Measurements from ENCODE around the gene PEAR1. TPM values are rescaled to one million over a fixed set of nuclear protein-coding genes. Genes with fewer than 3 reads are reported as not detected.
"Not testable (repeated sequence)": the region's sequence is repeated elsewhere in the genome, so short reads cannot be mapped to it uniquely, and the experiment has no call there.

PEAR1 gene
- total RNA-seq, 1 donor from 2014 or later = not detected

GRCh38 chr1:156923670-156924477 lies 30.4 kb downstream of the PEAR1 start:
- Mint-ChIP-seq H3K36me3 (ENCODE audit: low read depth) (no peaks in the 10 kb centered on the region), H3K4me1 (peaks cover 9% of the 10 kb centered on the region), H3K27me3 (peaks cover 63% of the 10 kb centered on the region), H3K9me3 (no peaks in the 10 kb centered on the region), H3K27ac (no peak overlapping the region), H3K4me3 (no peak overlapping the region)
- POLR2A ChIA-PET = no interaction called here
- DNase-seq (no peak), ATAC-seq (ENCODE audit: low read depth) (no peak)
- TF ChIP-seq CTCF (IDR thresholded peaks at IDR 0.05) = no peak
- CTCF ChIA-PET = no interaction called here
- intact Hi-C loops (cut with micrococcal nuclease) = no loop called here

- CTCF ChIA-PET = no interaction called here
- H3K36me3 Mint-ChIP-seq (ENCODE audit: low read depth) = no peaks in the 10 kb centered on the region
- H3K27ac Mint-ChIP-seq = no peak overlapping the region
- DNase-seq (no peak), ATAC-seq (ENCODE audit: low read depth) (no peak)
- H3K4me1 Mint-ChIP-seq = peaks cover 9% of the 10 kb centered on the region
- peaks cover 66% of the 10 kb centered on the region for H3K27me3 Mint-ChIP-seq
- intact Hi-C loops (cut with micrococcal nuclease) = loop anchor here (5.0 kb wide), 1 partner anchor 32 kb away; the partner anchor contains the start of gene PEAR1
- POLR2A ChIA-PET = no interaction called here
- H3K9me3 Mint-ChIP-seq = no peaks in the 10 kb centered on the region
- H3K4me3 Mint-ChIP-seq = no peak overlapping the region
- no peak for TF ChIP-seq CTCF (IDR thresholded peaks at IDR 0.05)
Measured at GRCh38 chr1:156924478-156925153, 31.1 kb downstream of the PEAR1 start.

GRCh38 chr1:156925154-156926010 lies 31.9 kb downstream of the PEAR1 start:
- TF ChIP-seq CTCF (IDR thresholded peaks at IDR 0.05) = no peak
- H3K4me1 Mint-ChIP-seq = peaks cover 9% of the 10 kb centered on the region
- H3K27me3 Mint-ChIP-seq = peaks cover 64% of the 10 kb centered on the region
- H3K4me3 Mint-ChIP-seq = no peak overlapping the region
- DNase-seq (no peak), ATAC-seq (ENCODE audit: low read depth) (no peak)
- POLR2A ChIA-PET = no interaction called here
- H3K27ac Mint-ChIP-seq = no peak overlapping the region
- no peaks in the 10 kb centered on the region for H3K9me3 Mint-ChIP-seq
- intact Hi-C loops (cut with micrococcal nuclease) = loop anchor here (5.0 kb wide), 1 partner anchor 33 kb away; the partner anchor contains the start of gene PEAR1
- H3K36me3 Mint-ChIP-seq (ENCODE audit: low read depth) = no peaks in the 10 kb centered on the region
- CTCF ChIA-PET = interaction anchor here (1.5 kb wide), 1 partner anchor 236 kb away, joined by 4 read pairs; no protein-coding TSS in a partner anchor

GRCh38 chr1:156926175-156926574 lies 32.7 kb downstream of the PEAR1 start:
- Mint-ChIP-seq H3K27ac (no peak overlapping the region), H3K36me3 (ENCODE audit: low read depth) (no peaks in the 10 kb centered on the region), H3K27me3 (peaks cover 67% of the 10 kb centered on the region), H3K9me3 (no peaks in the 10 kb centered on the region), H3K4me1 (peaks cover 9% of the 10 kb centered on the region), H3K4me3 (no peak overlapping the region)
- intact Hi-C loops (cut with micrococcal nuclease) = loop anchor here (5.0 kb wide), 1 partner anchor 34 kb away; the partner anchor contains the start of gene PEAR1
- POLR2A ChIA-PET = interaction anchor here (0.6 kb wide), 1 partner anchor 33 kb away, joined by 3 read pairs; no protein-coding TSS in a partner anchor
- DNase-seq (no peak), ATAC-seq (ENCODE audit: low read depth) (no peak)
- CTCF ChIA-PET = interaction anchor here (1.5 kb wide), 1 partner anchor 236 kb away, joined by 4 read pairs; no protein-coding TSS in a partner anchor
- TF ChIP-seq CTCF (IDR thresholded peaks at IDR 0.05) = no peak

GRCh38 chr1:156926695-156927094 lies 33.2 kb downstream of the PEAR1 start:
- H3K4me1 Mint-ChIP-seq; H3K4me3 Mint-ChIP-seq; H3K9me3 Mint-ChIP-seq; H3K36me3 Mint-ChIP-seq (ENCODE audit: low read depth); DNase-seq; ATAC-seq (ENCODE audit: low read depth); H3K27ac Mint-ChIP-seq; POLR2A ChIA-PET: not testable (repeated sequence)
- peaks cover 67% of the 10 kb centered on the region for H3K27me3 Mint-ChIP-seq
- CTCF ChIA-PET = interaction anchor here (1.5 kb wide), 2 partner anchors 237 to 299 kb away, joined by 3 to 4 read pairs; no protein-coding TSS in a partner anchor
- intact Hi-C loops (cut with micrococcal nuclease) = loop anchor here (1.0 to 5.0 kb wide), 2 partner anchors 34 to 237 kb away; partner anchors contain the start of gene PEAR1

Data from activated B cell treated with CpG ODN at 0.5 μM for 24 hours (primary cell).